Ishikawa (cell line): ENCODE data around the gene ZDHHC5.

Experiments used
- EP300 ChIP-seq: IDR thresholded peaks from 2 replicates; pipeline ENCODE4 v1.6.1; 2012; ENCODE audit warnings: borderline replicate concordance
- FOXM1 ChIP-seq: IDR thresholded peaks from 2 replicates; pipeline ENCODE4 v1.6.1; 2012; ENCODE audit warnings: low read depth, borderline replicate concordance
- MAX ChIP-seq: IDR thresholded peaks from 2 replicates; pipeline ENCODE4 v1.6.1; 2012
- RAD21 ChIP-seq: IDR thresholded peaks from 2 replicates; pipeline ENCODE4 v1.6.1; 2012; ENCODE audit warnings: low read depth
- REST ChIP-seq: IDR thresholded peaks from 2 replicates; pipeline ENCODE4 v1.6.1; 2012; ENCODE audit warnings: low read depth, mild to moderate bottlenecking
- TAF1 ChIP-seq: IDR thresholded peaks from 2 replicates; pipeline ENCODE4 v1.6.1; 2012; ENCODE audit warnings: low read depth, mild to moderate bottlenecking
- YY1 ChIP-seq: IDR thresholded peaks from 2 replicates; pipeline ENCODE4 v1.6.1; 2012; ENCODE audit warnings: low read depth
- ZBTB7A ChIP-seq: IDR thresholded peaks from 2 replicates; pipeline ENCODE4 v1.6.1; 2012; ENCODE audit warnings: low read depth

- TF ChIP-seq MAX, result no peak
- no peak for TF ChIP-seq RAD21
- TF ChIP-seq REST, result no peak
- TF ChIP-seq ZBTB7A, result no peak
- TF ChIP-seq TAF1, result no peak
- no peak for TF ChIP-seq FOXM1
- no peak for TF ChIP-seq YY1
- no peak for TF ChIP-seq EP300
Observed at GRCh38 chr11:57746920-57747319, 79.0 kb downstream of the ZDHHC5 start.
